SJSA1 (cell line): Measurements from ENCODE around the gene GNG14. TPM values are rescaled to one million over a fixed set of nuclear protein-coding genes. Genes with fewer than 3 reads are reported as not detected.
"Not testable (repeated sequence)": the region's sequence is repeated elsewhere in the genome, so short reads cannot be mapped to it uniquely, and the experiment has no call there.

ENCODE experiments used
- DNase-seq, 2 experiments: peaks; one replicate each; pipeline ENCODE4 v3.0.0-alpha.2; 2015 to 2020; ENCODE audit warnings: low spot score in 2 of 2, low read depth in 1 of 2
- H3K27ac ChIP-seq: fragments of 250-450 bp; sonication (Bioruptor Pico); 2 replicates; pipeline ENCODE4 v1.5.1; 2020; ENCODE audit warnings: mild to moderate bottlenecking, moderate library complexity
- H3K27me3 ChIP-seq: fragments of 250-450 bp; sonication (Bioruptor Pico); replicated peaks from 2 replicates; pipeline ENCODE4 v1.5.1; 2020; ENCODE audit warnings: mild to moderate bottlenecking, moderate library complexity
- H3K36me3 ChIP-seq: fragments of 250-450 bp; sonication (Bioruptor Pico); 2 replicates; pipeline ENCODE4 v1.5.1; 2020; ENCODE audit warnings: mild to moderate bottlenecking
- H3K4me1 ChIP-seq: fragments of 250-450 bp; sonication (Bioruptor Pico); replicated peaks from 2 replicates; pipeline ENCODE4 v1.6.1; 2021; ENCODE audit warnings: mild to moderate bottlenecking
- H3K4me3 ChIP-seq: fragments of 250-450 bp; sonication (Bioruptor Pico); 2 replicates; pipeline ENCODE4 v1.5.1; 2020; ENCODE audit warnings: mild to moderate bottlenecking
- H3K9me3 ChIP-seq: fragments of 250-450 bp; sonication (Bioruptor Pico); replicated peaks from 2 replicates; pipeline ENCODE4 v1.5.1; 2020; ENCODE audit warnings: mild to moderate bottlenecking
- total RNA-seq: library from RNA; depleted of rRNA; stranded (reverse); fragments of >200 nt; shearing (Covaris generic); gene quantifications from 2 replicates; pipeline ENCODE4 v1.2.3, GENCODE V29; 2014

The GNG14 gene
- total RNA-seq, 1 experiment from 2014 or later = not detected

DNA sequence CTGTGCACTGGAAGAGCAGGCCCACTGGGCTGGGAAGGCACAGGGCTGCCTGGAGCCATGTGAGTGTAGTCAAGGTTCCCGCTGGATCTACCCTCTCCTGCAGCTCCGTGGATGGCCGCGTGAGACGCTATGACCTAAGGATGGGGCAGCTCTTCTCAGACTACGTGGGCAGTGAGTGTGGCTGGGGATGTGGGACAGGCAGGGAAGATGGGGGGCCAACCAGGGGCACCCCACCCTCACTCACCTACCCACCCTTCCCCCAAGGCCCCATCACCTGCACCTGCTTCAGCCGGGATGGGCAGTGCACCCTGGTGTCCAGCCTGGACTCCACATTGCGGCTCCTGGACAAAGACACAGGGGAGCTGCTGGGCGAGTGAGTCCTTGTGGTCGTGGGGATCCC, 15.1 kb upstream of the GNG14 start:
- Histone ChIP-seq H3K36me3 (peaks cover 68% of the 10 kb centered on the region), H3K9me3 (no peaks in the 10 kb centered on the region), H3K27ac (no peak overlapping the region), H3K4me3 (no peak overlapping the region), H3K27me3 (no peaks in the 10 kb centered on the region), H3K4me1 (peaks cover 16% of the 10 kb centered on the region)
- no peak for DNase-seq

GRCh38 chr19:12675399-12675798, 12.4 kb upstream of the GNG14 start:
- Histone ChIP-seq H3K4me1 (peaks cover 3% of the 10 kb centered on the region; the same call in 1 of the 2 replicates), H3K27ac (no peak overlapping the region), H3K27me3 (no peaks in the 10 kb centered on the region), H3K4me3 (no peak overlapping the region), H3K9me3 (no peaks in the 10 kb centered on the region), H3K36me3 (peaks cover 82% of the 10 kb centered on the region)
- DNase-seq = no peak

GRCh38 chr19:12675940-12676339, 11.9 kb upstream of the GNG14 start:
- Histone ChIP-seq H3K4me1 (no peaks in the 10 kb centered on the region), H3K27ac (no peak overlapping the region), H3K9me3 (no peaks in the 10 kb centered on the region), H3K4me3 (no peak overlapping the region), H3K36me3 (peaks cover 77% of the 10 kb centered on the region), H3K27me3 (no peaks in the 10 kb centered on the region)
- no peak for DNase-seq

DNA sequence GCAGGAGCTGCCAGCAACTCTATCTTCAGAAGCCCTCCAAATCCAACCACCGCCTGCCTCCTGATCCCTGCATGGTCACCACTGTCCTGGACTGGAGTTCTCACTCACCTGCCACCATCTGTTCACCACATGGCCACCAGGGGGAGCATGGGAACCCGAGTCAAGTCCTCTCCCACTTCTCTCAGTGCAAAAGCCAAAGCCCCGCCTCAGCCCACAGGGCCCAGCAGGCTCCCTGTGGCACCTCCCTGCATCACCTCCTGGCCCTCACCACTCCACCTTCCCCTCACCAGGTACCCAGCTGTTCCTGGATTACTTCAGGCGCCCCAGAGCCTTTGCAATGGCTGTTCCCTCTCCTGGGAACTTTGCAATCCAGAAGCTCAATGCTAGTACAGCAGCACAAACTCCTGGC, 11.4 kb upstream of the GNG14 start:
- DNase-seq = peak; percentile 52 to 92
- H3K9me3 ChIP-seq = no peaks in the 10 kb centered on the region
- no peaks in the 10 kb centered on the region for H3K27me3 ChIP-seq
- no peaks in the 10 kb centered on the region for H3K4me1 ChIP-seq
- H3K4me3 ChIP-seq = no peak overlapping the region
- peaks cover 78% of the 10 kb centered on the region for H3K36me3 ChIP-seq
- no peak overlapping the region for H3K27ac ChIP-seq

GRCh38 chr19:12676928-12677327, 10.9 kb upstream of the GNG14 start:
- H3K4me3 ChIP-seq = no peak overlapping the region
- peaks cover 77% of the 10 kb centered on the region for H3K36me3 ChIP-seq
- DNase-seq = no peak
- H3K27me3 ChIP-seq = no peaks in the 10 kb centered on the region
- no peak overlapping the region for H3K27ac ChIP-seq
- no peaks in the 10 kb centered on the region for H3K9me3 ChIP-seq
- H3K4me1 ChIP-seq = no peaks in the 10 kb centered on the region

- not testable (repeated sequence) for DNase-seq, H3K4me3 ChIP-seq
Observed at GRCh38 chr19:12678039-12678438, 9.8 kb upstream of the GNG14 start.

DNA sequence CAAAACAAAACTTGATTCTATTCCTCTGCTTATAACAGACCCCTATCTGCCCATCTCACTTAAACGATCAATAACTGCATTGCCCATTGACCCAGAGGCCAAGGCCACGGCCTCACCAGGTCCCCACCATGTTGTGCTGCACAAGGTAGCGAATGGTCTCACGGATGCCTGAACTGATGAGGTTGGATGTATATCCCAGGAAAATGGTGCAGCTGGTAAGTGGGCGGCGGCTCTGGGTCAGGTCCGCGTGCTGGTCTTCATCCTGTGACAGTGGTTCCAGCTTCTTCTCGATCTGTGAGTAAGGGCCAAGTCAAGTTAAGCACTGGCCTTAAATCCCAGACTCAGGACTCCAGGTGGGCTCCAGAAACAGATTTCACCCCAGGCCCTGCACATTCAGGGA, 7.8 kb upstream of the GNG14 start:
- Histone ChIP-seq H3K27me3 (no peaks in the 10 kb centered on the region), H3K9me3 (no peaks in the 10 kb centered on the region), H3K27ac (no peak overlapping the region), H3K4me1 (no peaks in the 10 kb centered on the region), H3K36me3 (peaks cover 50% of the 10 kb centered on the region), H3K4me3 (no peak overlapping the region)
- no peak for DNase-seq

More at GRCh38 chr19:12678039-12678438, 9.8 kb upstream of the GNG14 start:
- H3K4me1 ChIP-seq, H3K27ac ChIP-seq, H3K9me3 ChIP-seq, H3K27me3 ChIP-seq: not testable (repeated sequence)
- peaks cover 66% of the 10 kb centered on the region for H3K36me3 ChIP-seq

DNA sequence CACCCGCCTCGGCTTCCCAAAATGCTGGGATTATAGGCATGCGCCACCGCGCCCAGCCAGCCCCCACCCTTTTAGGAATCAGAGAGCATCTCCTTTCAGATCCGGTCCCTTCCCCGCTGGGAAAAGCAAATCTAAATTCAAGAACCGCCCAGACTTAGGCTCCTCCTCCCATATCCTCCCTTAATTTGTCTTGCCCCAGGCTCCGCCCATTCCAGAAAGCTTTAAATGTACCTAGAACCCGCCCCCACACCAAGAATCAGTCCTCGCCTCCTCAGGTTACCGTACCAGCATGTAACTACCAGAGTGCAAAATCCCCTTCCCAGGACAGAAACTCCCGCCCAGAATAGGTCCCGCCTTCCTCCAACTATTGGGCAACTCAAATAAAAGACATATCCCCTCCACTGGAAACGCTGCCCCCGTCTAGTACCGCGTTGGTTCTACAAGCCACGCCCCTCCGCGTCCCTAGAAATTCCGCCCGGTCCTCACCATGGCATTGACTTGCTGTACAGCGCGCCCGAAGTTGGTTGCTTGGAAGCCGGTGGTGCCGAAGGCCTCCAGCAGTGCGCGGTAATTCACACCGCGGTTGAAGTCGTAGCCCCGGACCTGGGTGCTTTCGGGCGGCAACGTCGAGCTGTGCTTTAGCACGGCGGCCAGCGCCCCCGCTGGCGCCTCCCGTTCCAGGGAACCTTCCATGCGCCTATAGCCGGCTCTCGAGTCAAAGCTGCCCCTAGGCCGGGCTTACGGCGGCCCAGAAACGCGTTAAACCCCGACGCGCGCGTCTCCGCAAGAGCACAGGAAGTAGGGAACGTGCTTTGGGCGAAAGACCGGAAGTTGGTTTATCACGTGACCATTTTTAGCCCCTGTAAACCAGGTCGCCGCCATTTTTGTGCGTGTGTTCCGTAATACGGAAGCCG, 6.5 kb upstream of the GNG14 start, which contains the start of gene DHPS:
Gene DHPS, minus strand, starts transcription at position 807 of the 914 bp plus-strand sequence. Its CDS starts 114 bp downstream, at position 693.
- Histone ChIP-seq H3K4me1 (no peaks in the 10 kb centered on the region), H3K27ac (peak within 1 kb of the TSS; percentile 95), H3K27me3 (no peaks in the 10 kb centered on the region), H3K9me3 (no peaks in the 10 kb centered on the region), H3K36me3 (peaks cover 37% of the 10 kb centered on the region), H3K4me3 (peak within 1 kb of the TSS; percentile 83)
- DNase-seq = peak; percentile 93 to 95

DNA sequence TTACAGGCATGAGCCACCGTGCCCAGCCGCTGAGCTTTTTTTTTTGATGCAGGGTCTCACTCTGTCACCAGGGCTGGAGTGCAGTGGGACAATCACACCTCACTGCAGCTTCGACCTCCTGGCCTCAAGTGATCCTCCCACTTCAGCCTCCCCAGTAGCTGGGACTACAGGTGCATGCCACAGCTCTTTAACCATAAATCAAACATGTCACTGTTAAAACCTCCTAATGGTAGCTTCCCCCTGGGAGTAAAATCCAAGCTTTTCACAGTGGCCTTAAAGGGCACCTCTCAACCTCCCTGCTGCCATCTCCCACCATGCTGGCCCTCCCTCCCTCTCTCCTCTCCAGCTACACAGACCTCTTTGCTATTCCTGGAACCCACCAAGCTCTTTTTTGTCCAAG, 2.0 kb upstream of the GNG14 start:
- no peaks in the 10 kb centered on the region for H3K27me3 ChIP-seq
- no peak for DNase-seq
- no peaks in the 10 kb centered on the region for H3K9me3 ChIP-seq
- H3K36me3 ChIP-seq = peaks cover 3% of the 10 kb centered on the region; the same call in 1 of the 2 replicates
- H3K27ac ChIP-seq = no peak overlapping the region
- H3K4me3 ChIP-seq = no peak overlapping the region
- no peaks in the 10 kb centered on the region for H3K4me1 ChIP-seq

- Histone ChIP-seq H3K27ac (no peak overlapping the region), H3K9me3 (no peaks in the 10 kb centered on the region), H3K4me1 (no peaks in the 10 kb centered on the region), H3K4me3 (no peak overlapping the region), H3K27me3 (no peaks in the 10 kb centered on the region), H3K36me3 (0 out of 2 replicates have a peak, but pooled peaks cover 4% of the 10 kb centered on the region)
- DNase-seq = no peak
Observed at GRCh38 chr19:12689012-12689411, 1.2 kb downstream of the GNG14 start.

GRCh38 chr19:12689581-12690216, 1.9 kb downstream of the GNG14 start:
- Histone ChIP-seq H3K27ac (no peak overlapping the region), H3K4me3 (no peak overlapping the region), H3K36me3 (0 out of 2 replicates have a peak, but pooled peaks cover 4% of the 10 kb centered on the region), H3K4me1 (no peaks in the 10 kb centered on the region), H3K27me3 (no peaks in the 10 kb centered on the region), H3K9me3 (no peaks in the 10 kb centered on the region)
- no peak for DNase-seq

DNA sequence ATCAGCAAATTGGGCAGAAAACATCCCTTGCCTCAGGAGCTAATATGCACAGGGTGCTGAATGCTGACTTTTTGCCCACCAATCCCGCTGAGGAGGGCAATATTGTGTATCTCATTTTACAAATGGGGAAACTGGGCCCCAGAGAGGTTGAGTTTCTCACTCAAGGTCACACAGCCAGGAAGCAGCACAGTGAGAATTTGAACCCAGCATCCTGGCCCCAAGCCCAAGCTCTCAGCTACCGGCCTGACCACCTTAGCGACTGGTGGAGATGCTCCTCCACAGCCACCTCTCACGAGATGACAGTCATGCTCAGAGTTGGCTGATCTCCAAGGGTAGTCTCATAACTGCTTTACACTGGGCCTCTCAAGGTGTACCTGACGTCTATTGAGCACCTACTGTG, 5.2 kb downstream of the GNG14 start:
- no peak overlapping the region for H3K4me3 ChIP-seq
- H3K27me3 ChIP-seq = no peaks in the 10 kb centered on the region
- H3K9me3 ChIP-seq = peaks cover 2% of the 10 kb centered on the region; the same call in 1 of the 2 replicates
- peaks cover 8% of the 10 kb centered on the region for H3K4me1 ChIP-seq
- peaks cover 15% of the 10 kb centered on the region for H3K36me3 ChIP-seq
- H3K27ac ChIP-seq = no peak overlapping the region
- DNase-seq = no peak

- no peaks in the 10 kb centered on the region for H3K27me3 ChIP-seq
- peaks cover 28% of the 10 kb centered on the region for H3K36me3 ChIP-seq
- H3K4me3 ChIP-seq = no peak overlapping the region
- no peak for DNase-seq
- H3K4me1 ChIP-seq = peaks cover 8% of the 10 kb centered on the region
- H3K9me3 ChIP-seq = peaks cover 2% of the 10 kb centered on the region; the same call in 1 of the 2 replicates
- H3K27ac ChIP-seq = no peak overlapping the region
Observed at GRCh38 chr19:12694641-12695040, 6.8 kb downstream of the GNG14 start.

DNA sequence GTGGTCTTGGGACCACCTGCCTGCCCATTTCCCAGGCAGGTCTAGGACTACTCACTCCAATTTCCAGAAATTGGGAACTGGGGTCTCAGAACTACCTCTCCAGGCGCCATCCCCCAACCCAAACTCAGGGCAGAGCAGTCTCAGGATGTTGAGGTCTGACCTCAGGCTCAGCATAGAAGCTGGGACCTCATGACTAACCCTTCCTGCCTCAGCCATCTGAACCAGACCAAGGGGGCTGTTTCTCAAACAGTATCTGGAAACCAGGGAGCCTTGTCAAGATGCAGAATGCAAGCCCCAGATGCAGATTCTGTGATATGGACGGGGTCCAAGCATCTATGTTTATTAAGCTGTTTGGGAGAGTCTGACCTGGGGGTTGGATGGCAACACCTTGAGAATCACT, 7.3 kb downstream of the GNG14 start:
- Histone ChIP-seq H3K9me3 (peaks cover 2% of the 10 kb centered on the region; the same call in 1 of the 2 replicates), H3K36me3 (peaks cover 33% of the 10 kb centered on the region), H3K27ac (no peak overlapping the region), H3K4me3 (peak overlapping the region; percentile 73; the same call in 1 of the 2 replicates), H3K27me3 (no peaks in the 10 kb centered on the region), H3K4me1 (peaks cover 8% of the 10 kb centered on the region)
- no peak for DNase-seq
